ENCODE results near the gene CFAP221. TPM values are rescaled to one million over a fixed set of nuclear protein-coding genes. Genes with fewer than 3 reads are reported as not detected.

CFAP221 gene
- total RNA-seq, 1 donor, result not detected

DNA sequence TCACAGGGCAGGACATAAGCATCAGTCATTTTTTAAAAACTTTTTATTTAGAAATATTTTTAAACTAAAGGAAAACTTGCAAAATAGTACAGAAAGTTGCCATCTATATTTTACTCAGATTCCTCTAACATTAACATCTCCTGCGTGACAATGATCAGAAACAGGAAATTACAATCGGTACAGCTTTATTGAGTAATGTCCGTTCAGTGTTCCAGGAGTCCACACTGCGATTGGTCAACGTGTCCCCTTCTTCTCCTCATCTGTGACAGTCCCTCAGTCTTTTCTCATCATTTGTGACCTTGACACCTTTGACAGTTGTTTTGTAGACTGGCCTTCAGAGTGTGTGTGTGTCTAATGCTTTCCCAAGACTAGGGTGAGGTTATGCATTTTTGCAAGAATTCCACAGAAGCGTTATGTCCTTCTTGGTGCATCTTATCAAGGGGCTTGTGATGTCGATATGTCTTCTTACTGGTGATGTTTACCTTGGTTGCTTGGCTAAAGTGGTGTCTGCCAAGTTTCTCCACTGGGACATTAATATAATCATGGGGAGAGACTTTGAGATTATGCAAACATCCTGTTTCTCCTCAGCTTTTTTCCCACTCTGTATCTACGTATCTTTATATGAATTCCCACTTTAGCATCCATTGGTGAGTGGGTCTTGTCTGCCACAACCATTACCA lies 113.4 kb downstream of the CFAP221 start:
- DNase-seq (ENCODE audit: low read depth), result no peak
- H3K4me3 ChIP-seq (ENCODE audit: low read depth, low read length), result no peak overlapping the region
- TF ChIP-seq, protein P1, sequence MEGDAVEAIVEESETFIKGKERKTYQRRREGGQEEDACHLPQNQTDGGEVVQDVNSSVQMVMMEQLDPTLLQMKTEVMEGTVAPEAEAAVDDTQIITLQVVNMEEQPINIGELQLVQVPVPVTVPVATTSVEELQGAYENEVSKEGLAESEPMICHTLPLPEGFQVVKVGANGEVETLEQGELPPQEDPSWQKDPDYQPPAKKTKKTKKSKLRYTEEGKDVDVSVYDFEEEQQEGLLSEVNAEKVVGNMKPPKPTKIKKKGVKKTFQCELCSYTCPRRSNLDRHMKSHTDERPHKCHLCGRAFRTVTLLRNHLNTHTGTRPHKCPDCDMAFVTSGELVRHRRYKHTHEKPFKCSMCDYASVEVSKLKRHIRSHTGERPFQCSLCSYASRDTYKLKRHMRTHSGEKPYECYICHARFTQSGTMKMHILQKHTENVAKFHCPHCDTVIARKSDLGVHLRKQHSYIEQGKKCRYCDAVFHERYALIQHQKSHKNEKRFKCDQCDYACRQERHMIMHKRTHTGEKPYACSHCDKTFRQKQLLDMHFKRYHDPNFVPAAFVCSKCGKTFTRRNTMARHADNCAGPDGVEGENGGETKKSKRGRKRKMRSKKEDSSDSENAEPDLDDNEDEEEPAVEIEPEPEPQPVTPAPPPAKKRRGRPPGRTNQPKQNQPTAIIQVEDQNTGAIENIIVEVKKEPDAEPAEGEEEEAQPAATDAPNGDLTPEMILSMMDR (IDR thresholded peaks at IDR 0.05; ENCODE audit: insufficient read depth, low read depth, low read length), result no peak

DNA sequence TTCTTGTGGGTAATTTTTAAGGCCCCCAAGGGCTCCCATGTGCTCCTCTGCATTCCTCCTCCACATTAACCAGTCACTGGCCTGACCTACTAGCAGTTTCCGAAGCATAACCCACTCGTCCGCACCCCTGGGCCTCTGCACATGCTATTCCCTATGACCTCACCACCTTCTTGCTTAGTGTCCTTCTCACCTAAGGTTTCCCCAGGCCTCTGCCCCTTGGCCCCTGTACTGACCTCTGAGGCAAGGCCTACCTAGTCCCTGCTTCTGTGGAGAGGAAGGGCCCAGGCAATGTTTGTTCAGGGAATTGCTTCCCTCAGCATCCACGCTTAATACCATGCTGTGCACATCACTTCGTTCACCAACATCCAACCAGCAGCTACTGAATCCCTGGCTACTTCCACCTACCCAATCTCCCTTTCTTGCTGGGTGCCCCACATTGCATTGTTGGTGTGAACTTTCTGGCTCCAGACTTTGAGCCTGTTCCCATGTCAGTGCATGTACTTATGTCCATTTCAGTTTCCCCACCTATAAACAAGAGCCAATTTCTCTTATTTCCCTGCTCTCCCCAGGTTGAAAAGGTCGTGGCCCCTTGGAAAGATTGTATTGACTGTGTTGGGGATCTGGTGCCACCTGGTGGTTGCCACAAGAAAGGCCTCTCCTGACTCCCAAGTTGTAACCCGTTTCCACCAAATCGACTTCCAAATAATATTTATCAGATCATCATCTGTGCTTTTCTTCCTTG lies 115.5 kb downstream of the CFAP221 start:
- peak; percentile 46 for DNase-seq (ENCODE audit: low read depth)
- TF ChIP-seq, protein P1 (IDR thresholded peaks at IDR 0.05; ENCODE audit: insufficient read depth, low read depth, low read length), result peak; percentile 92

DNA sequence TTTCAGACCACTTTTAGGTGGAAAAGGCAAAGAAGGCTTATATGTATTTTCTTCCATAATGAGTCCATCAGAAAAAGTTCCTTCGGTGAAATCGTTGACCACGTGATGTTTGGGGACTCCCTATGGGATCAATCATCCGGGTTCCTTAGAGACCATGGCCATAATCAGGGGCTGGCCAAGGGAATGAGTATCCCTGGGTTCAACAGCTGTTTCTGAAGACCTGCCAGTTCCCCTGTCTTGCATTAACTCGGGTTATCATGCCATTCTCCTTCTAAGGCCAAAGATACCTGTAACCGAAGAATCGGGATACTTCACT lies 116.1 kb downstream of the CFAP221 start:
- TF ChIP-seq, protein P1 (IDR thresholded peaks at IDR 0.05; ENCODE audit: insufficient read depth, low read depth, low read length), result no peak
- H3K4me3 ChIP-seq (ENCODE audit: low read depth, low read length), result no peak overlapping the region
- DNase-seq (ENCODE audit: low read depth), result no peak

More for the DNA sequence above, 115.5 kb downstream of the CFAP221 start:
- H3K4me3 ChIP-seq (ENCODE audit: low read depth, low read length), result no peak overlapping the region

DNA sequence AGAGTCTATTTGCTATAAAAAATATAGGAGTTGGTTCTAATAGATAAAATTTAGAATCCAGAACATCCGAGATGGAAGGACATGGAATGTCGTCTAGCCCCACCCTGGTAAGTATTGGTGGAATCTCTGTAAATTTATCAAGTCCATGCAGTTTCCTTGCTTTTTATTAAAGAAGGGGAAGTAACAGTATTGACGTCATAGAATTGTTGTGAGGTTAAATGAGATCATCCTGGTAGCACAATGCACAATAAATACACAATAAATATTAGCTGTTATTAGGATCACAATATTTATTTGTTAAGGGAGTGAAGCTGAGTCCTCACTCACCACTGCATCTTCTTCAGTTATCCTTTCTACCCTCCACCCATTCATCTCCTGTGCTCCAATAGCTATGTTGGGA lies 118.0 kb downstream of the CFAP221 start:
- TF ChIP-seq, protein P1 (IDR thresholded peaks at IDR 0.05; ENCODE audit: insufficient read depth, low read depth, low read length), result no peak
- H3K4me3 ChIP-seq (ENCODE audit: low read depth, low read length), result no peak overlapping the region
- no peak for DNase-seq (ENCODE audit: low read depth)

DNA sequence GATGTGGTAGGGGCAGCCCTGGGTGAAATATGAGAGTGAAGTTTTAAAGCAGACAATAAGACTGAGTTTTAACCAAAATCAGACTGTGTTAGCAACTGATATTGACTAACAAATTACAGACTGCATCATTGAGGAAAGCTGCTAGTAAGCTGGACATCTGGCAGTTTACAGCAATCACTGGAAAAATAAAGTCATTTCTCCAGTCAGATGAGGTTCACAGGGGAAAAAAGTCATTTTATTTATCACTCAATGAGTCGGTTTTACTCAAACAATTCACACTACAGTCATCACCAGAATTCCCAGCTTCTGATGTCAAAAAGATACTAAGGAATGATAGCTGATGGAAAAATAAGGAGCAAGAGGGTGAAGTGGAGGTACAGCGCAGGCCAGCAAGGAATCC lies 124.3 kb downstream of the CFAP221 start:
- no peak for DNase-seq (ENCODE audit: low read depth)
- no peak overlapping the region for H3K4me3 ChIP-seq (ENCODE audit: low read depth, low read length)
- TF ChIP-seq, protein P1 (IDR thresholded peaks at IDR 0.05; ENCODE audit: insufficient read depth, low read depth, low read length), result no peak

DNA sequence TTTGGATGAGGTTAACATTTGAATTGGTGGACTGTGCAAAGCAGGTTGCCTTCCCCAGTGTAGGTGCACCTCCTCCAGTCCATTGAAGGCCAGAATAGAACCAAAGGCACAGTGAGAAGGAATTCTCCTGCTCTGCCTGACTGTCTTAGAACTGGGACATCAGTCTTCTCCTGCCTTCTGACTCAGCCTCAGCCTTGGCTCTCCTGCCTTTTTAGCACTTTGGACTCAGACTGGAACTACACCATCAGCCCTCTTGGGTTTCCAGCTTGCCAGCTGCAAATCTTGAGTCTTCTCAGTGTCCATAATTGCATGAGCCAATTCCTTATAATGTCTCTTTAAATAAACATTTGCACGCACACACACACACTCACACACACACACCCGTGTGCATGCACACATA lies 126.8 kb downstream of the CFAP221 start:
- TF ChIP-seq, protein P1 (IDR thresholded peaks at IDR 0.05; ENCODE audit: insufficient read depth, low read depth, low read length), result no peak
- H3K4me3 ChIP-seq (ENCODE audit: low read depth, low read length), result no peak overlapping the region
- no peak for DNase-seq (ENCODE audit: low read depth)
